Calu3 (cell line): Measurements from ENCODE around the gene SHANK2. TPM values are rescaled to one million over a fixed set of nuclear protein-coding genes. Genes with fewer than 3 reads are reported as not detected.

Experiments
- BruUV-seq: library from RNA; stranded (reverse); fragments of 400-500 nt; replicated peaks from 2 replicates; lab custom pipeline; 2021; lab: Mats Ljungman, UMichigan
- CTCF ChIA-PET: fragments of 300-600 bp; sonication (Branson Sonifier 250); formaldehyde crosslinking; loops from one replicate; lab custom pipeline; 2022; ENCODE audit warnings: antibody characterized with exemption; lab: Charles Lee
- DNase-seq: peaks from one replicate; pipeline ENCODE4 v3.0.0; 2022
- H3K27ac Mint-ChIP-seq: one replicate; pipeline ENCODE4 v1.8.0; 2022; ENCODE audit warnings: mixed read lengths; ENCODE audit not compliant: unreplicated experiment
- H3K27me3 Mint-ChIP-seq: one replicate; pipeline ENCODE4 v1.8.0; 2022; ENCODE audit warnings: mixed read lengths; ENCODE audit not compliant: unreplicated experiment
- H3K36me3 Mint-ChIP-seq: one replicate; pipeline ENCODE4 v1.8.0; 2022; ENCODE audit warnings: mild to moderate bottlenecking, moderate library complexity, mixed read lengths; ENCODE audit not compliant: insufficient read depth, unreplicated experiment
- H3K4me1 Mint-ChIP-seq: one replicate; pipeline ENCODE4 v1.8.0; 2022; ENCODE audit warnings: mild to moderate bottlenecking, low read depth, mixed read lengths; ENCODE audit not compliant: unreplicated experiment
- H3K4me3 Mint-ChIP-seq: one replicate; pipeline ENCODE4 v1.8.0; 2022; ENCODE audit warnings: mild to moderate bottlenecking, low read depth, moderate library complexity, mixed read lengths; ENCODE audit not compliant: unreplicated experiment
- H3K9me3 Mint-ChIP-seq: one replicate; pipeline ENCODE4 v1.8.0; 2022; ENCODE audit warnings: low read depth, mixed read lengths; ENCODE audit not compliant: unreplicated experiment
- intact Hi-C: fragments of 100-400 bp; cut with micrococcal nuclease; formaldehyde crosslinking; loops from one replicate; pipeline ENCODE4 v1.10.0; 2022; ENCODE audit not compliant: unreplicated experiment
- total RNA-seq: library from RNA; stranded (reverse); gene quantifications from 2 replicates; pipeline ENCODE4 v1.2.3, GENCODE V29; 2022
- TF ChIP-seq, protein P1 (sequence below): fragments of 200-600 bp; IDR thresholded peaks from one replicate; pipeline ENCODE4 v1.8.0; 2022; ENCODE audit warnings: antibody characterized with exemption; ENCODE audit not compliant: unreplicated experiment

Gene SHANK2
- total RNA-seq, 1 experiment from 2014 or later, result 118 TPM

DNA sequence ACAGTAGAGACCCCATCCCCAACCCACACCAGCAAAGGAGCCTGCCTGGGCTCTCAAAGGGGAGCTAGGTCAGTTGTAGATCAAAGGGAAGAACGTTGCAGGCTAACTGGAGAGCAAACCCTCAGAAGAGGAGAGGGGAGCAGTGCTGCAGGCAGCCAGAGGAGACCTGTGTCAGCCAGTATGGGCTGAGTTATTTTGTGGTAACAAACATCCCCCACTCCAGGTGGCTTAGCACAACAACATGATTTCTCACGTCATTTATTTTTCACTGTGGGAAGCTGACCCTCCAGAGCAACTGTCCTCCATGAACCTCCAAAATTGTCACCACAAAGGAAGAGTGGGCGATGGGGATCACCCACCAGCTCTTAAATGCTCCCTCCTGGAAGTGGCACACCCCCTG is 19.8 kb upstream of the SHANK2 start:
- CTCF ChIA-PET, result no interaction called here
- Mint-ChIP-seq H3K36me3 (no peaks in the 10 kb centered on the region), H3K4me3 (no peak overlapping the region), H3K4me1 (peaks cover 25% of the 10 kb centered on the region), H3K9me3 (peaks cover 10% of the 10 kb centered on the region), H3K27ac (no peak overlapping the region), H3K27me3 (no peaks in the 10 kb centered on the region)
- intact Hi-C loops, result no loop called here
- DNase-seq, result no peak
- TF ChIP-seq, protein P1, sequence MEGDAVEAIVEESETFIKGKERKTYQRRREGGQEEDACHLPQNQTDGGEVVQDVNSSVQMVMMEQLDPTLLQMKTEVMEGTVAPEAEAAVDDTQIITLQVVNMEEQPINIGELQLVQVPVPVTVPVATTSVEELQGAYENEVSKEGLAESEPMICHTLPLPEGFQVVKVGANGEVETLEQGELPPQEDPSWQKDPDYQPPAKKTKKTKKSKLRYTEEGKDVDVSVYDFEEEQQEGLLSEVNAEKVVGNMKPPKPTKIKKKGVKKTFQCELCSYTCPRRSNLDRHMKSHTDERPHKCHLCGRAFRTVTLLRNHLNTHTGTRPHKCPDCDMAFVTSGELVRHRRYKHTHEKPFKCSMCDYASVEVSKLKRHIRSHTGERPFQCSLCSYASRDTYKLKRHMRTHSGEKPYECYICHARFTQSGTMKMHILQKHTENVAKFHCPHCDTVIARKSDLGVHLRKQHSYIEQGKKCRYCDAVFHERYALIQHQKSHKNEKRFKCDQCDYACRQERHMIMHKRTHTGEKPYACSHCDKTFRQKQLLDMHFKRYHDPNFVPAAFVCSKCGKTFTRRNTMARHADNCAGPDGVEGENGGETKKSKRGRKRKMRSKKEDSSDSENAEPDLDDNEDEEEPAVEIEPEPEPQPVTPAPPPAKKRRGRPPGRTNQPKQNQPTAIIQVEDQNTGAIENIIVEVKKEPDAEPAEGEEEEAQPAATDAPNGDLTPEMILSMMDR, result no peak
- BruUV-seq, result no TSS peak

DNA sequence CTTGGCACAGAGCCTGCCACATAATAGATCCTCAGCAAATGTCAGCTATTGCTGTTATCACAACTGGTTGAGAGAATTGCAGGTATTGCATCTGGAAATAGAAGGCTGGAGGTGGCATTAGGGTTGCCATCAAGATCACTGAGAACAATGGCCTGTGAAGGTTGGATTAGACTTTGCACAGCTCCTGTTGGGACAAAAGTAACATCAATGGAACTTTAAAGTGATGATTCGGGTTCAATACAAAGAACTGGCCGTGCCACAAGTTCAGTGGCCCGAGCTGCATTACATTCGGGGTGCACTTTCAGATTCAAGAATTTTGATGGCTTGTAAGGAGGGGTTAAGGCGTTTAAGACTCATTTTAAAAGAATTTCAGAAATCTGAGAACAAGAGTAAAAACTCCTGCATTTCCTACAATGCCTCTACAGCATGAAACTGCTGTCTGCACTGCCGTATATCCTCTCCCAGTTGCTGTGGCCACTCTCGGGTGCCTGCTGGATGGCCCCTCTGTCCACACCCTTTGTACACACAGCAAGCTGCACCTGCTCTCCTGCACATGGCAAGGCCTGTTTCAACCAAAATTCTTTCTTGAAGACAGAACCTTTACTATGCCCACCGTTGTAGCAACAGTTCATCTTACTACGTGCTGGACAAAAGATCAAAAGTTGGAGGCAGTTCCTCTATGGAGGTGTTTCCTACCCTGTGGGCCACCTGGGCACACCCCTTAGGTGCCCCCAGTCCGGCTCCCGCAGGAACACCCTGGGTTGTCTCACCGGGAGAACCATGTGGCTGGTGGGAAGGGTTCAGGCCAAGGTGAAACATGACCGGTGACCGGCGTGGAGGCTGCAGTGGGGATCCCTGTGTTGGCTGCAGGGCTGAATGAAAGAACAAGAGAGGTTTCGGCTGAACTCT is 17.5 kb upstream of the SHANK2 start:
- CTCF ChIA-PET, result interaction anchor here (0.7 kb wide), 1 partner anchor 13 kb away, joined by 4 read pairs; no protein-coding TSS in a partner anchor
- Mint-ChIP-seq H3K9me3 (peaks cover 10% of the 10 kb centered on the region), H3K27ac (no peak overlapping the region), H3K4me1 (peaks cover 35% of the 10 kb centered on the region), H3K36me3 (peaks cover 3% of the 10 kb centered on the region), H3K27me3 (no peaks in the 10 kb centered on the region), H3K4me3 (no peak overlapping the region)
- BruUV-seq, result no TSS peak
- TF ChIP-seq, protein P1, result no peak
- intact Hi-C loops, result no loop called here
- DNase-seq, result no peak

DNA sequence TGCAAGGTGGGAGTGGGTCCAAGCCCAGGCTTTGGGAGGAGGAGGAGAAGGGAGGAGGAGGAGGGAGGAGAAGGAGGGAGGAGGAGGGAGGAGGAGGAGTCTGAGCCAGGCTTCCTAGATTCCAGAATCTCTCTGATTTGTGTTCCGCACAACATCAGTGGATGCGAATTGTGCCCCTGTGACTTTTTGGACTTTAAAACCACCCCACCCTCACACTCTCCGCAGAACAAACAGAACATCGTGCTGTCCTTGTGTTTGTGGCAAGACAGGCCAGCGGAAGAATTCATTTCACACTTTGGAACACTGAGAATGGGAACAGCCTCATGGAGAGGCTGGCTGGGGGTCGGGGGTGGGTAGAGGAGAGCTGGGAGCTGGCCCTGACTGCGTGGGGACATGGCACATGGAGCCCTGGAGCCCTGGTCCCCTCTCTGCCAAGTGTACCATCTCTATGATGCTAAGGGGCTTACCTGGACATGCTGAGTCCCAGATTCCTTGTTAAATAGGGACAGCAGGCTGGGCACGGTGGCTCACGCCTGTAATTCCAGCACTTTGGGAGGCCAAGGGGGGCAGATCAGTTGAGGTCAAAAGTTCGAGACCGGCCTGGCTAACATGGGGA is 16.4 kb upstream of the SHANK2 start:
- Mint-ChIP-seq H3K4me3 (no peak overlapping the region), H3K9me3 (peaks cover 8% of the 10 kb centered on the region), H3K27me3 (no peaks in the 10 kb centered on the region), H3K36me3 (peaks cover 3% of the 10 kb centered on the region), H3K4me1 (peaks cover 36% of the 10 kb centered on the region), H3K27ac (no peak overlapping the region)
- no TSS peak for BruUV-seq
- CTCF ChIA-PET, result no interaction called here
- intact Hi-C loops, result no loop called here
- DNase-seq, result no peak
- TF ChIP-seq, protein P1, result no peak

DNA sequence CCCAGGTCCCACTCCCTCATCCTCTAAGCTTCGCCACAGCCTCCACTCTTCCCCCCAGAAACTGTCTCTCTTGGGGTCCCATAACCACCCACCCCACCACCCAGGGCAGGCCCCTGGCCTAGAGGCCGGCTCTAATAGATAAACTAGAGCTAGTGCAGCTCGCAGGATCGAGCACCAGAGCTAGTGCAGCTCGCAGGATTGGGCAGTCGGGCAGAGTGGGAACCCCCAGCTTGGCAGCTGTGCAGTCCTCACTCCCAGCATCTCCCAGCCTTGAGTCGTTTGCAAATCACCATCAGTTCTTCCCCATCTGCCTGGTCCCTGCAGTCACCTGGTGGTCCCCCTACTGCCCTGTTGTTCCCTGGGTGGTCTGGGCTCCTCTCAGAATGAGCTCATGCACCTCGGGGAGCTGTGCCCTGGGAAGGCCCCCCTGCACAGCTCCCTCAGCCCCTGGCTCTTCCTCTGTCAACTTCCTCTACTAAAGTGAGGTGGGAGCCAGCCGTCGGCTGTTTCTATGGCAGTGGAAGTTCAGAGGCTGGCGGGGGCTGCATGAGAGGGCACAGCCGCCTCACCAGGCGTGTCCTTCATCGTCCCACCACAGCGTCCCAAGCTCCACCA is 15.5 kb upstream of the SHANK2 start:
- DNase-seq, result no peak
- no peak overlapping the region for H3K4me3 Mint-ChIP-seq
- H3K27ac Mint-ChIP-seq, result no peak overlapping the region
- peaks cover 44% of the 10 kb centered on the region for H3K4me1 Mint-ChIP-seq
- H3K27me3 Mint-ChIP-seq, result no peaks in the 10 kb centered on the region
- CTCF ChIA-PET, result interaction anchor here (0.6 kb wide), 1 partner anchor 61 kb away, joined by 4 read pairs; no protein-coding TSS in a partner anchor
- TF ChIP-seq, protein P1, result no peak
- BruUV-seq, result no TSS peak
- peaks cover 3% of the 10 kb centered on the region for H3K36me3 Mint-ChIP-seq
- peaks cover 2% of the 10 kb centered on the region for H3K9me3 Mint-ChIP-seq
- intact Hi-C loops, result no loop called here
